Activated T-cell treated with anti-CD3 and anti-CD28 coated beads, Interleukin-2, amount 50 U/mL, for 48 hours (primary cell): Measurements from ENCODE around the gene GOSR1.
"Not testable (repeated sequence)": the region's sequence is repeated elsewhere in the genome, so short reads cannot be mapped to it uniquely, and the experiment has no call there.

Experiments
- DNase-seq, 2 experiments: peaks; one replicate each; pipeline ENCODE4 v3.0.0-alpha.2; 2020

The GOSR1 gene

DNA sequence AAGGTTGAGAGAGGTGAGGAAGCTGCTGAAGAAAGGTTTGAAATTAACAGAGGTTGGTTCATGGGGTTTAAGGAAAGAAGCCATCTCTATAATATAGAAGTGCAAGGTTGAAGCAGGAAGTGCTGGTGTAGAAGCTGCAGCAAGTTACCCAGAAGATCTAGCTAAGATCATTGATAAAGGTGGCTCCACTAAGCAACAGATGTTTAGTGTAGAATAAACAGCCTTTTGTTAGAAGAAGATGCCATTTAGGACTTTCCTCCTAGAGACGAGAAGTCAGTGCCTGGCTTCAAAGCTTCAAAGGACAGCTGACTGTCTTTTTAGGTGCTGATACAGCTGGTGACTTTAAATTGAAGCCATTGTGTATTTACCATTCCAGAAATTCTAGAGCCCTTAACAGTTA is 29.3 kb downstream of the GOSR1 start:
- no peak for DNase-seq

DNA sequence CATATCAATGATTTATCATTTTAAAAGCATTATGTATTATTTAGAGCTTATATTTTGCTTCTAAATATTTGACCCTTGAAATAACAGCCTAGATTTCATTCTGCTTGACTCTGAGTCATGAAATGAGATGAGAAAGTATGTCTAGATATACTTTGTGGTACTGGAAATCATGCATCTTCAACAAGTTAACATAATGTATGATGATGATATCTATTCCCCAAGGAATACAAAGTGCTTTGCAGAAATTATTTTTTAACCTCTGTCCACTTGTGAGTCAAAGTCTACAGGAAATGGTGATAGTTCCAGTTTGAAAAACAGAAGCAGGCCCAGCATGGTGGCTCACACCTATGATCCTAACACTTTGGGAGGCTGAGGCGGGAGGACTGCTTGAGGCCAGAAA is 36.1 kb downstream of the GOSR1 start:
- DNase-seq, result no peak

DNA sequence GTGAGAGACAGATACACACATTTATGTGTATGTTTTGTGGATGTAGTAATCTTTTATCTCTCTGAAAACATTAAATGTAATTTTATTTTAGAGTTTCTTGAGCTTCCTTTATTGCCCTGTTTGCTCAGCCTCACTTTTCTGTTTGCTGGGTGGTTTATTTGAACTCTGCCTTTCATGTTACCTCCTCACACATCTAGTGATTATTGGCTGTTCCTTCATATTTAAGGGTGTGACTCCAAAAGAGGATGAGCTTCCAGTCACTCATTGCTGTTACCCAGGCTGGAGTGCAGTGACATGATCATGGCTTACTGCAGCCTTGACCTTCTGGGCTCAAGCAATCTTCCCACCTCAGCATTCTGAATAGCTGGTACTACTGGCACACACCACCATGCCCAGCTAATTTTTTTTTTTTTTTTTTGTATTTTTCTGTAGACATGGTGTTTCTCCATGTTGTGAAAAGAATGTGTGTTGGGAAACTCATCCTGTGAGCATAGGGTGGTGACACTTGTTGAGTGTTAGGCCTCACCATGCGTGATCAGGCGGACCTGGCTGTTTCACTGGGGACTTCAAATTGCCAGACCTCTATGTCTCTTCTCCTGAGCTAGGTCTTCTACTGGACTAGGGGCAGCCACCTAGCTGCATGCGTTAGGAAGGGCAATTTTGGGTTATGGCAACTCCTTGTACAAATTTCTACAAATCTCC is 37.8 kb downstream of the GOSR1 start:
- DNase-seq, result no peak

DNA sequence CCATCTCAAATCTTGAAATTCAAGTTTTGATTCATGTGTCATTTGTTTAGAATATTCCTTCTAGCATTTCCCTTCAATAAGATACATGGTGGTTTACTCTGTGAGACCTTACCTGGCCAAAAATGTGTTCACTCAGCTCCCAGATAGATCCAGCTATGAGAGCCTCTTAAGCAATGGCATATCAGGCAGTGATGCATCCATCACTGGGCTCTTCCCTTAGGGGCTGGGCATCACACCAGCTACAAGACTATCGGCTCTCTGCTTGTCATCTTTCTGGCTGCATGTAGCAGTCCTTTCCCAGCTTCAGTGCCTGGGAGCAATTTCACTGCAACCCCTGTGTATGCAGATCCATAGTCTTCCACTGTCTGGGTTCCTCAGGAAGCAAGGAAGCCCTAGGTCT is 40.6 kb downstream of the GOSR1 start:
- DNase-seq, result no peak

DNA sequence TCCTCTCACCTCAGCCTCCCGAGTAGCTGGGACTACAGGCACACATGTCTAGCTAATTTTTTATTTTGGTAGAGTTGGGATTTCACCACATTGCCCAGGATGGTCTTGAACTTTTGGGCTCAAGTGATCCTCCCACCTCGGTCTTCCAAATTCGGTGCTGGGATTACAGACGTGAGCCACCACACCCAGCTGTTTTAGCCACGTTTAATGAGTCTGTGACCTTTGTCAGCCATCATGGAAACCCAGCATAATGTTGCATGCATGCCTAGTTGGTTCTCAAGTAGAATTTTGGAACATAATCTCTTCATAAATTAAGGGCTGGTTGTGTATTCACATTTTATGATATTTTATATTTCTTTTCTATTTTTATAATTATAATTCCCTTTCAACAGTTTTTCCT is 42.0 kb downstream of the GOSR1 start:
- DNase-seq, result no peak

DNA sequence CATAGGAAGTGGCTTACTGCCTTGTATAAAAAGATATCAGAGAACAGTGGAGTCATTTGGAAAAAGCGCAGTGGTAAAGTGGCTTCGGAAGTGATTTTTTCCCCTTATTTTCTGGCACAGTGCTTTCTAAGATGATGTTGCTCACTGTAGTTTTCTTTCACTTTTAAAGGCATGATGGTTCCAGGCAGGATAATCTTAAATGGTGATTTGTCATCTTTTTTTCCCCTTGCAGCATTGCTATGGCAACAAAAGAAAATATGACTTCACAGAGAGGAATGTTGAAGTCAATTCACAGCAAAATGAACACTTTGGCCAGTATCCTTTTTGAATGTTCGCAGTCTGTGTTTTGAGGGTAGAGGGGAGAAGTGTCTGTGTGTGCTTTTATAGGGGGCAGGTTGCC is 42.5 kb downstream of the GOSR1 start:
- no peak for DNase-seq

DNA sequence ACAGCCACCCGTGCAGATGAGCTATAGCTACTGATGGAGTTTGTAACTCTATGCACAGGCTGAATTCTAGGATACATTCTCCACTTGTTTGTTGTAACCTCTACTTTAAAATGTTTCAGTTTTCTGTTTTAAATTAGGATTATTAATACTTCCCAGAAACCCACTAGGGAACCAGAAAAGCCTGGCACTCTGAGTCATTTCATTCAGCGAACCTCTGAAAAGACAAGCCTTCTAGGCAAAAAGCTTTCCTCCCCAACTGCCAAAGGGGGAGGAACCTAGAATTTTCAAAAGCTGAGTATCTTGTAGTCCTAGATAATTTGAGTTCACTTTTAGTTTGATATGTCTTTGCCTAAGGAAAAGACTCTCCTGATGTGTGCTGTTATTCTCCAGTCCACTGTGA is 43.2 kb downstream of the GOSR1 start:
- no peak for DNase-seq

DNA sequence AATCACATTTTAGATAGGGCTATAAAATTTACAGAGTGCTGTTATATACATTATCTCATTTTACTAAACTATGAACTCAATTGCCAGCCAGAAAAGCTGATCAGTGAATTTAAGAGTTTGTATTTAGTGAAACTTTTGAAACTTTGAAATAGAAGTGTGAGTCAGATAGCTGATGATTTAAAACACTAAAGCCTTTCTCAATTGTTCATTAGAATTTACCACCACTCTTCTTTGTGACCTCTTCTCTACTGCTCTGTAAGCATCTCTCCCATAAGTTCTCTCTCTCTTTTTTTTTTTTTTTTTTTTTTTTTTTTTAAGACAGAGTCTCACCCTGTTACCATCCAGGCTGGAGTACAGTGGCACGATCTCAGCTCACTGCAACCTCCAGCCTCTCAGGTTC is 43.7 kb downstream of the GOSR1 start:
- no peak for DNase-seq

DNA sequence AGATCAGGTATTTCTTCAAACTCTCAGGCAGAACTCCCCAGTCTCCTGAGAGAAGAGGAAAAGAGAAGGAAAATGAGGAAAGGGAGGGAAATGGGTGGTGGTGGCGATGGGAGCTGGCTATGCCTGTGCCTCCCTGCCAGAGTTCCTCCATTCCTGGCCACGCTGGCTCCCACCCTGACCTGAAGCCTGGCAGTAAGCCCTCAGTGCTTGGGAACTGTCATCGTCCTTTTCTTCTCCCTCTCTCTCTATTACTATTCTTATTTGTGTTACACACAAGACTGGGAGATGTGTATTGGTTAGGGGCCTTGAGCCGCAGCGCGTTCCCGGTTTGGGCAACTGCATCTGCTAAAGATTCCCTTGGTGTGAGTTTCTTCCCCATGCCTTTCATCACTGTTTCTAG is 44.6 kb downstream of the GOSR1 start:
- no peak for DNase-seq

DNA sequence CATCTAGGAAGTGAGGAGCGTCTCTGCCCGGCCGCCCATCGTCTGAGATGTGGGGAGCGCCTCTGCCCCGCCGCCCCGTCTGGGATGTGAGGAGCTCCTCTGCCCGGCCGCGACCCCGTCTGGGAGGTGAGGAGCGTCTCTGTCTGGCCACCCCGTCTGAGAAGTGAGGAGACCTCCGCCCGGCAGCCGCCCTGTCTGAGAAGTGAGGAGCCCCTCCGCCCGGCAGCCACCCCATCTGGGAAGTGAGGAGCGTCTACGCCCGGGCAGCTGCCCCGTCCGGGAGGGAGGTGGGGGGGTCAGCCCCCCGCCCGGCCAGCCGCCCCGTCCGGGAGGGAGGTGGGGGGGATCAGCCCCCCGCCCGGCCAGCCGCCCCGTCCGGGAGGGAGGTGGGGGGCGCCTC is 46.0 kb downstream of the GOSR1 start:
- not testable (repeated sequence) for DNase-seq

DNA sequence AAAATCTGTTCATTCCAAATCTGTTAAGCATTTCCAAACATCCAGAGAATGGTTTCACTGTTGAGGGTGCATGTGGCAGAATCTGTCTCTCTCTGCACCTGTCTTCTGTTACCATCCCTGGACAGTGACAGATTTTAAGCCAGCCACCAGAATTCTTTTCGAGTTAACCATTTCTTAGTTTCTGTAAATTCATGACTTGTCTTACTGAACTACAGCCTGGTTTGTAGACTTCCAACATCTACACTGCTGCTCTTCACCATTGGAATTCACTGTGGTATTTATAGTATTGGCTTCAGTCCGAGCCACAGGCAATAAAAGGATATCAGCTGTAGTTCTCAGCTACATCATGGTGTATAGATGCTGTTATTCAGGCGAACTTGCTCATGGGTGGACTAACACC is 47.6 kb downstream of the GOSR1 start:
- DNase-seq, result no peak

DNA sequence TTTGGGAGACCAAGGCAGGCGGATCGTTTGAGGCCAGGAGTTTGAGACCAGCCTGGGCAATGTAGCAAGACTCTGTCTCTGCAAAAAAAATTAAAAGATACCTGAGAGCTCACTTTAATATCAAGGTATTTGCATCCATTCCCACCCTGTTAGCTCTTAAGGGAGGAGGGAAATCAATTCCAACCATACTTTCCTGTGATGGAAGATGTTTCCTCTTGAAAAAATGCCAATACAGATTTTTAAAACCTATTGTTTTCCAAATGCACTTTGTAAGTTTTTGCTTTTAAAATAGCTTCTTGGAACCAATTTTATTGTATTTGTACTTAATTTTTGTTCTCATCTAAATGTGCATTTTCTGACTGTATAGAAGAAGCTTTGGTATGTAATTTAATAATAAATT is 49.2 kb downstream of the GOSR1 start:
- DNase-seq, result no peak

DNA sequence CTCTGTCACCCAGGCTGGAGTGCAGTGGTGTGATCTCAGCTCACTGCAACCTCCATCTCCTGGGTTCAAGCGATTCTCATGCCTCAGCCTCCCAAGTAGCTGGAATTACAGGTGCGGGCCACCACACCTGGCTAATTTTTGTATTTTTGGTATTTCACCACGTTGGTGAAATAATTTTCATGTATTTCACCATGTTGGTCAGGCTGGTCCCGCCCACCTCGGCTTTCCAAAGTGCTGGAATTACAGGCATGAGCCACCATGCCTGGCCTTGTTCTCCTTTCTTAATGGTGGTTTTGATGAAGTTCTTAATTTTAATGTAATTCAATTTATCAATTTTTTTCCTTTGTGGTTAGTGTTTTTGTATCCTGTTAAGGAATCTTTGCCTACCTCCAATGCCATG is 51.5 kb downstream of the GOSR1 start:
- not testable (repeated sequence) for DNase-seq

DNA sequence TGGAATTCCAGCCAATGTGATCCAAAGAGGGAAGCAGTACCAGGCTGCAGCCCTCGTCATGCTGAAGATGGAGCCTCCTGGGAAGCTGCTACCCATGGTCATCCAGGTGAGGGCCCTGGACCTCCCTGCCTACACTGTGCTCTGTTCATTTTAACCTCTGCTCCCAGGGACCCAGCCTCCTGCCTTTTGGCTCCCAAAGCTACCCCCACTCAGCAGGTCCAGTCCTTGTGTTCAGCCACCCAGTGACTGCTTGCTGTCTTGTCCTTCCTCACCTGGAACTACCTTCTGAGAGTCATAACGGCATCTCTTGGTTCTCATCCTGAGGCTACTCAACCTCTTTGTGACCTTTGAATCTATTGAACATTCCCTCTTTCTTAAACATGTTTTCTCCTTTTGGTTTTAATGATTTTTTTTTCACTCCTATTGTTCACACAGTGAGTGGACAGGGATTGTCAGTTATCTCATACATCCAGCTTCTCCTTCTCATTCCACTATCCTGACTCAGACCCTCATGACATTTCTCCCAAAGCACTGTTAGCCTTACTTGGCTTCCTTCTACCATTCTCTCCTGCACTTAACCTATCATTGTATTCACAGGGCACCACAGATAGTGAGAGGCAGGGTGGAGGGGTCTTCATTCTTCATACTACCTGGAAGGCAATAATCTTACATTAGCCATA is 53.3 kb downstream of the GOSR1 start:
- no peak for DNase-seq

DNA sequence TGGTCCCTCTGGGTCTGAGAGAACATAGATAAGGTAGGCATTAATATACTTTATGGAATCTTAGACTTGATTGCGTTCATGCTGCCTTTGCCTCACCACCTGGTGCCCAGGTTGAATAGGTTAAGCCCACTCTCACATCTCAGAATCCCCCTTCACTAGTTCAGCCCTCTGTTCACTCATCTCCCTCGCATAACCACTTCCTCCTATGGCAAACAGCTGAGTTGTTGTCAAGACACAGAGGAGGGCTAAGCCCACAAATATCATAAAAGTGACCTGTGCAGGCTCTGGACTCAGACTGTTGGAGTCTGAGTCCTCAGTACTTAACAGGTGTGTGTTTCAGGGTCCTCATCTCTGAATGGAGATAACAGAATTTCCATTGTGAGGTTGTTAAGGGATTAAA is 55.7 kb downstream of the GOSR1 start:
- DNase-seq, result no peak

DNA sequence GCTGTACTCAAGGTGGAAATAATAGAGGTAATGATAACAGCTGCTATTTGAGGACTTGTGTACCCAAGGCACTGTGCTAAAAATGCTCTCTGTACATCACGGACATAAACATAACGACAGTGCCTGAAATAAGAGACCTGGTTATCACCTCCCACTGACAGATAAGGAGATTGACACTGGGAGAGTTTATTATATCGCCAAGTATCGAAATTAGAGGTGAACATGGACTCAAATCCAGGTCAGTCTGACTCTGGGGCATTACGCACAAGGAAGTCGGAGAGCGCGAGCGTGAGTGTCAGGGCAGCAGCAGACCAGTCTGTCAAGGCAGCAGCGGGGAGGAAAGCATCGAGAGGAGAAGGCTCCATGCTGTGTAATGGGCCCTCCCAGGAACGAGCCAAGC is 57.1 kb downstream of the GOSR1 start:
- no peak for DNase-seq

DNA sequence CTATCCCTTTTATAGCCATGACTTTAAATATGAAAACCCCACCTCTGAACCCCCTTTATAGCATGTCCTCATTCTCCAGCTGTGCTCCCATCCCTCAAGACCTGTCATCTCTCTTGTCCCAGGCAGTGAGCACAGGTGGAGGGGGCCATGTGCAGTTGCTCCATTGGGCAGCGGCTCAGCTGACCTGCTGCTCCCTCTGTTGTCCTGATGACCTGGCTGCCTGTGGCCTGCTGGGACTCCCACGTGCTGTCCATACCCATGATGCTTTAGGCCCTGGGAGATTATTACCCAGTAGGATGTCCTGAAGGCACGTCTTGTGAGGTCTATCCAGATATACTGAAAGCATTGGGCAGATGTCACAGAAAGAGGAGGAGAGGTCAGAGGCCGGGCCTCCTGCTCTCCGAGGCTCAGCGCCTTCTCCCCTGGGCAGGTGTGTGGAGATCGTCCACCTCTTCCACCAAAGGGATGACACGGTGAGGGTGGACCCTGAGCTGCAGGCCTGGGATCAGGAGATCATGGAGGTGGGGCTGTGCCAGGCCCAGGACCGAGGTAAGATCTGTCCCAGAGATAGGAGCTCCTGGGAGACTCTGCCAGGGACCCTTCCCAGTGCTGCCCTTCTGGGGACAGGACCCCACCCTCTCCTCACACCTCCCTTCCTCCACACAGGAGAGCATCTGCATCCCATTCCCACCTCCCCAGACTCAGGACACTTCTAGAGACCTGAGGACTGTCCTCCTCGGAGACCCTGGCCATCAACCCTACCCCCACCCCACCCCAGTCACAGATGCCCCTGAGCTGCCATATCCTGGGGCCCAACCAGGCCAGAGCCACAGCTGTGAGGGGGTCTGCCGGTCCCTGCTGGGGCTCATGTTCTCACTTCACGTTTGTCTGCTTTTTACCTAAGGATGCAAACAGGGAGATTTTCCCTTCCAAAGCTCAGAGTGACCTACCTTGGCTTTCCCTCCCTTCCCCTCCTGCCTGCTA is 58.0 kb downstream of the GOSR1 start:
- no peak for DNase-seq

DNA sequence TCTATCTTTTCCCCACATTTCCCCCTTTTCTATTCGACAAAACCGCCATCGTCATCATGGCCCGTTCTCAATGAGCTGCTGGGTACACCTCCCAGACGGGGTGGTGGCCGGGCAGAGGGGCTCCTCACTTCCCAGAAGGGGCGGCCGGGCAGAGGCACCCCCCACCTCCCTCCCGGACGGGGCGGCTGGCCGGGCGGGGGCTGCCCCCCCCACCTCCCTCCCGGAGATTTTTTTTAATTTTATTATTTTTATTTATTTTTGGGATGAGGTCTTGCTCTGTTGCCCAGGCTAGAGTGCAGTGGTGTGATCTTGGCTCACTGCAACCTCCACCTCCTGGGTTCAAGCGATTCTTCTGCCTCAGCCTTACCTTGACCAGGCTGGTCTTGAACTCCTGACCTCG is 59.6 kb downstream of the GOSR1 start:
- DNase-seq, result not testable (repeated sequence)

DNA sequence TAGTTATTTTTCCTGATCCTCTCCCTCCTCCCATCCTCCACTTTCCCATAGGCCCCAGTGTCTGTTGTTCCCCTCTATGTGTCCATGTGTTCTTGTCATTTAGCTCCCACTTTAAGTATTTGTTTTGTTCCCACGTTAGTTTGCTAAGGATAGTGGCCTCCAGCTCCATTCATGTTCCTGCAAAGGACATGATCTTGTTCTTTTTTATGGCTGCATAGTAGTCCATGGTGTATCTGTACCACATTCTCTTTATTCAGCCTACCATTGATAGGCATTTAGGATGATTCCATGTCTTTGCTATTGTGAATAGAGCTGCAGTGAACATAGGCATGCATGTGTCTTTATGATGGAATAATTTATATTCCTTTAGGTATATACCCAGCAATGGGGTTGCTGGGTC is 60.5 kb downstream of the GOSR1 start:
- DNase-seq, result not testable (repeated sequence)

DNA sequence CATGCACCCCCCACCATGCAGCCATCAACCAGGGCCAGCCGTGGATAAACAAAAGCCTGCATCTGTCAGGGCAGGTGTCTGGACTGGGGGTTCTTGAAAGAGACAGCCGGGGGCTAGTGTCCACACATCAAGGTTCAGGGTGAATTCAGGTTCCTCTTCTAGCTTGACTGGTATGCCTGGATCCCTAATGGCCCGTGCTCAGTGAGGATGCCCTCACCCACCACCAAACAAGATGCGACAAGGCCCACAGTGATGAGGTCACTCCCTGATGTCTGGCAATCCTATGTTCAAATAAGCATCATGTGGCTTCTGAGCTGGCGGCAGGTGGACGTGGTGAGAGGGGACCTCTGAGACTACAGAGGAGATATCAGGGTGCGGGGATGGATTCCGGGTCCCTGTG is 64.6 kb downstream of the GOSR1 start:
- DNase-seq, result no peak

DNA sequence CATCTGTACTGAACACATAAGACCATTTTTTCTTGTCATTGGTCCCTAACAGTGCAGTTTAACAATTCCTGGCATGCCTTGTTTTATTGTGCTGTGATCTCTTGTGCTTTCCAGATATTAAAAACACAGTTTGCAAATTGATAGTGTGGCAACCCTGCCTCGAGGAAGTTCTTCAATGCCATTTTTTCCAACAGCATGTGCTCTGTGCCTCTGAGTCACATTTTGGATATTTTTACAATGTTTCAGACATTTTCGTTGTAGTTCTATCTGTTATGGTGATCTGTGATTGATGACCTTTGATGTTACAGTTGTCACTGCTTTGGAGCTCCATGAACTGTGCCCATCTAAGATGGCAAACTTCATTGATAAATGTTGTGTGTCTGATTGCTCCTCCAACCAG is 66.2 kb downstream of the GOSR1 start:
- DNase-seq, result no peak

DNA sequence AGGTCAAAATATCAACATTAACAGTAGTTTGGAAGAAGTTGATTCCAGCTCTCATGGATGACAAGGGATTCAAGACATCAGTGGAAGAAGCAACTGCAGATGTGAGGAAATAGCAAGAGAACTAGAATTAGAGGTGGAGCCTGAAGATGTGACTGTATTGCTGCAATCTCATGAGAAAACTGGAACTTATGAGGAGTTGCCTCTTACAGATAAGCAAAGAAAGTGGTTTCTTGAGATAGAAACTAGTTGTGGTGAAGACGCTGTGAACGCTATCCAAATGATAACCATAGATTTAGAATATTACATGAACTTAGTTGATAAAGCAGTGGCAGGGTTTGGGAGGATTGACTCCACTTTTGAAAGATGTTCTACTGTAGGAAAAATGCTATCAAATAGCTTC is 67.8 kb downstream of the GOSR1 start:
- no peak for DNase-seq

DNA sequence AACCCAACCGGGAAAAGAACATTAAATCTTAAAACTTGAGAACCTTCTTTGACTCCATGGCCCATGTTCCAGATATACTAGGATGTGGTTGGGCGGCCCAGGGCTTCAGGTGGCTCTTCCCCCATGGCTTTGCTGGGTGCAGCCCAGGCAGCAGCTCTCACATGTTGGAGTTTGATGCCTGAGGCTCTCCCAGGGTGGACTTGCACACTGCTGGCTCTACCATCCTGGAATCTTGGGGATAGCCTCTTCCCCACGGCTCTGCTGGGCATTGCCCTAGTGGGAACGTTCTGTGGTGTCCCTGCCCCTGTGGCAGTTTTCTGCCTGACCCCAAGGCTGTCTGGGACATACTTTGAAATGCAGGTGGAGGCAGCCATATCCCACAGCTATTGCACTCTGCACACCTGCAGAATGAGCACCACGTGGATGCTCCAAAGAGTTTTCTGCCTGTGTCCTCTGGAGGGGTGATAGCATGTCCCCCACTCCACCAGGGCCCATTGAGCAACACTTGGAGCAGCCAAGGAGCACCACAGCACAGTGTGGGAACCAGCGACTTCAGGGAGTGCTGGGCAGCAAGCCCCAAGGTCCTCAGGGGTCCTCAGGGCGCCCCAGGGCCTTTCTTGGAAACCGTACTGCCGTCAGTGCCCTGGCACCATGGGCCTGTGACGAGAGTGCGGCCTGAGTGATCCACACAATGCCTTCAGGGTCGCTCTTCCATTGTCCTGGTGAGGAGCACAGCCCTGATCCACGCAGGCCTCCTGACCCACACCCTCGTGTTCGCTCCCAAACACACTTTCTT is 70.8 kb downstream of the GOSR1 start:
- DNase-seq, result no peak
